ENCODE measurements around the gene C16orf78.
"Not testable (repeated sequence)": the region's sequence is repeated elsewhere in the genome, so short reads cannot be mapped to it uniquely, and the experiment has no call there.

Gene C16orf78

DNA sequence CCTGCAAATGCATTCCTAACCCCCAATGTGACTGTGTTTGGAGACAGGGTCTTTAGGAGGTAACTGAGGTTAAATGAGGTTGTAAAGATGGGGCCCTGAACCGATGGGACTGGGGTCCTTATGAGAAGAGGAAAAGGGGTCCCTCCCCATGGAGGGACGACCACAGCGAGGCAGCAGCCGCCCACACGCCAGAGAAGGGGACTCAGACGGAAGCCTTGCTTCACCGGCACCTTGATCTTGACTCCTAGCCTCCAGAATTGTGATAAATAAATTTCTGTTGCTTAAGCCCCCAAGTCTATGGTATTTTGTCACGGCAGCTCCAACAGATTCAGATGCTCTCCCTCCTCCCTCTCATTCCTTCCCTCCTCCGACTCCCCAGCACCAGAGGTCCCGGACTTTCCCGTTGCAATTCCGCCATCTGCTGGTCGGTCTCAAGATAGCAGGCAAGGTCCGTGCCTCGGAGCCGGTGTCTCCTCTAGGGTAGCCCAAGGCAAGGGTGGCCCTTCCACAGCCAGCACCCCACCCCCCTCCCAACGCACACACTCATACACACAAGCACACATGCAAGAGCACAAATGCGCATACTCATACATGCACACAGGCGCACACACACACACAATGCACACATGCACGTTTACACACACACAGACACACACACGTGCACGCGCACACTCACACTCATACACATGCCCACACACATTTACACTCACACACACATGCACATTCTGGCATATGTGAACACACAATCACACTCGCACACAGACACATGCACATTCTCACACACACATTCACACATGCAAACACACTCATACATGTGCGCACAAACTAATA lies 23.1 kb upstream of the C16orf78 start:
- DNase-seq = peak in 1 of 2 donors; percentile 23

DNA sequence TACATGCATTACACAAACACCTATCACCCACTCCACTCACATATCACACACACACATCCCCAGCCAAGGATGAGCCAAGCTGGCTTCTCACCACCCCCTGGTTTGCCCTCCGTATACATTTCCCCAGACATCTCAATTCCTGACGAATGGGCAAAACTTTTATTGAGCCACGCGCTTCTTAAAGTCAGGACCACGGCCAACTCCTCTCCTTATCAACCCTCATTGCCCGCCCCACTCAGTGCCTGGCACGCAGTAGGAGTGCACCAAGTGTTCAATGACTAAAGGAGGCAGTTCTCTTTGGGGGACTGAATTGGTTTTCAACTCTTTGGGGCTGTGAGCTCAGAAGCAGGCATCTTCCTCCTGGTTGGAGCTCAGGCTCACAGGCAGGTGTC lies 22.5 kb upstream of the C16orf78 start:
- DNase-seq = no peak

DNA sequence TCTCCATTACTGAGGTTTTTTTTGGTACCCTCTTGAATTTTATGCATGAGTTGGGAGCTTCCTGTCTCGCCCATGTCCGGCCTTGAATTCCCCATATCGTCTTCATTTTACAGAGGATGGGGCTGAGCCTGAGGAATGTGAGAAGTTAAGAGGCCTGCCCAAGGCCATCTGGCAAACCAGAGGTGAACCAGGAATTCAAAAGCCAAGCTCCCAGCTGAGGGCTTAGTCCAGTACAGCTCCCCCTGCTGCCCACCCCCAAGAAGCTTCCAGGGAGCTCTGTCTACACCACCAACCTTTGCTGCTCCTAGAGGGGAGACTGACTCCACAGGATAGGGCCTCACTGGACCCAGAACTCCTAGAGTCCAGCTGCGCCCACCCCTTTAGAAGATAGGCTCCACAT lies 20.7 kb upstream of the C16orf78 start:
- DNase-seq = no peak

DNA sequence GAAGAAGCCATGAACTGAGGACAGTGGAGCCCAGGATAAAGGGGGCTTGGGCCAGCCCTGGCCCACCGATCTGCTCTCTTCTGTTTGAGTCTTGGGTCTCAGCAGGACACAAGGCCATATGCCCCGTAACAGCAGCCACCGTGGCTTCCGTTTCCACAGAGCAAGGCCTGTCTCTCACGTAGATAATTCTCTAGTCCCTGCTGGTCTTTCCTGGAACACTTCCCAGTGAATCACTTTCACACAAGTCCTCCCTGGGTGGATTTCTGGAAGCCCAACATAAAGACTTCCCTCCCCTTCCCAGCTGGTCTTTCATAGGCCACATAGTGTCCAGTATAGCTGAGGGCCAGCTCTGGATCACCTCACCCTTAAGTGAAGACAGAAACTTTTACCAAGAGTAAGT lies 19.9 kb upstream of the C16orf78 start:
- DNase-seq = no peak

DNA sequence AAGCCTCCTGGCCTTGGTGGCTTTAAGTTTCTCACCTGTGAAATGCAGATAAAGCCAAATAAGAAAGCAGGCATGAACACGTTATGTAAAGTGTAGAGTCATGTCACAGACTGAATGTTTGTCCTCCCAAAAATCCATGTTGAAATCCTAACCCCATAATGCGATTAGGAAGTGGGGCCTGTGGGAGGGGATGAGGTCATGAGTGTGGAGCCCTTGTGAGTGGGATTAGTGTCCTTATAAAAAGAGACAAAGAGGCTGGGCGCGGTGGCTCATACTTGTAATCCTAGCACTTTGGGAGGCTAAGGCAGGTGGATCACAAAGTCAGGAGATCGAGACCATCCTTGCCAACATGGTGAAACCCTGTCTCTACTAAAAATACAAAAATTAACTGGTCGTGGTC lies 19.5 kb upstream of the C16orf78 start:
- DNase-seq = no peak

DNA sequence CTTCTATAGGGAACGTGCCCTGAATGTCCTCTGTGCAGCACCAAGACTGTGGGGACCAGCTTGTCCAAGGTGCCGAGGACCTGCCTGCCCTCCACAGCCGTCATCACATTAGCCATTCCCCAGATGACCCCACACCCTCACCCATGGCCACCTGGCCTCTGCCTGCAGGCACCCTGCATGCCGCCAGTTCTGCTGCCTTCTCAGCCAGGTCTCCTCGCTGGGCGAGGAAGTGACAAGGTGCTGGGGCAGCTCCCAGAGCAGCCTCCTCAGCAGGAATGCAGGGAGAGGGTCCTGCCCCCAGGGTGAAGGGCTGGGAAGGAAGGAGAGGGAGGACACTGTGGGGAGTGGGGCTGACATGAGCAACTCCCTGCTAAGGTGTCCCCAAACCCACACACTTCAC lies 18.6 kb upstream of the C16orf78 start:
- no peak for DNase-seq

DNA sequence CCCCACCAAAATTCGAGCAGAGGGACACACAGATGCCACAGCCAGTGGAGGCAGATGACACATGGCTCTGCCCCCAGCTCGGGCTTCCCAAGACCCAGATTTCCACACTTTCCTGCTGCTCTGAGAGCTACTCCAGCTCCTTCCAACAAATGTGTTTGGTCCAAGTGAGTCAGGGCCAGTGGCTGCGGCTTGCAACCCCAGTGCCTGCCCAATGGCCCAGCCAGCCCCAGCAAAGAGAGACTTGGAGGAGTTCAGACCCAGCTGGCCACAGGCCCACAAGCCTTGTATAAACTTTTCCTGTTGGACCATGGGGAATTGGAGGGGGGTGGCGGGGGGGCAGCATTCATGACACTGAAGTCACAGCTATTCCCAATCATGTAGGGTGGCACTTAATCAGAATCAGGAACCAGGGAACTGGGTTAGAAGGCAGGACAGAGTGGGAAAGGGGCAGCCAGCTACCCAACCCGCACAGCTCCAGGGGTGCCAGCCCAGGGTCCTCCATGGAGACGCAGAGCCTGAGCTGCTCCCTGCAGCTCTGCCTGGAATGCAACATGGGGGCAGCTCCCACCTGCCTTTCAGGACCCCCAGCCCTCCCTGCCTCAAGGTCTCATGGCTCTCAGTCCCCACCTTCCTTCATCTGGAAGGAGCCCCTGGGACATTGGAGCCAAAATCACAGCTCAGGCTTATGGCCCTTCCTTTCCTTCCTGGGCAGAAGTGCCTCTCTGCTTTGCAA lies 17.5 kb upstream of the C16orf78 start:
- no peak for DNase-seq

DNA sequence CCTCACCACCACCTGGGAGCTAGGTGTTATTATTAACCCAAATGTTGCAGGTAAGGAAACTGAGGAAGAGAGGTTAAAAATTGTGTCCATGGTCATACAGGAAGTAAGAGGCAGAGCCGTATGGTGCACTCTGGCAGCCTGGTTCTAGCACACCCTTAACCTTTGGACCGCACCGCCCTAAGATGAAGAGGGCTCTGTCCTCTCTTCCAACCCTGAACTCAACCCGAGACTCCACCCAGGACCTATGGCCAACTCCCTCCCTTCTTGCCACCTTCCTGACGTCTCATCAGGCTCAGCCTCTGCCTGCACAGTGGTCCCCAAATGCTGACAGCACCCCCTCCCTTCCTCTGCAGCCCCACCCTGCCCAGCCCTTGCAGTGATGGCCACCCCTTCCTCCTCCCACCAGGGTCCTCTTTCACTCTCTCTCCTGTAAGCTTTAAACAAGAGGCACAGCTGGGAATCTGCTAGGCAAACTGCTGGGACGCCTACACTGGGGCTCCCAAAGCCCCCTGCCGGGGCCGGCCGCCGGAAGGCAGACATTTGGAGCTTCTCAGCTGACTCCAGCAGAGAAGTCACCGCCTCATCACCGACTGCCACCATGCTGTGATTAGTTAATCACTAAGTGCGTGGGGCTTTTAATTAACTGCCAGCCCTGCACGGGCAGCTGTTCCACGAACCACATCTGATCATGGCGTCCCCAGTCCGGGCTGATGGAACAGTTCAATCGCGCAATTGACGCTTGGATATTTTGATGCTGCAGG lies 16.7 kb upstream of the C16orf78 start:
- no peak for DNase-seq

DNA sequence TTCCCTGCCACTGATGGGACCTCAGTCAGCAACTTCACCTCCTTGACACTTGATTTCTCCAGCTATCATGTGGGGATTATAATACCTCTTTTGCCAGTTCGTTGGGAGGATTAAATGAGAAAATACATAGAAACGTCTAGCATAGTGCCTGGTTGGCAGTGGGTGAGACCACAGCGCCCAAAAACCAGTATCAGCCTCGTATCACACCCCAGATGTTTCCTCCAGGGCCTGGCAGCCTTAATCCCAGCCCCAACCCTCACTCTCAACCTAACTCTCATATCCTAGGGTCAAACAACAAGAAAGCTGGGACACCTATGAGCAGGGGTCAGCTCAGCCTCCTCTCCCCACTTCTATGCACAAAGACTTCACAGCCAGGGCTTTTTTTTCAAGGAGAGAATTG lies 14.0 kb upstream of the C16orf78 start:
- DNase-seq = no peak

DNA sequence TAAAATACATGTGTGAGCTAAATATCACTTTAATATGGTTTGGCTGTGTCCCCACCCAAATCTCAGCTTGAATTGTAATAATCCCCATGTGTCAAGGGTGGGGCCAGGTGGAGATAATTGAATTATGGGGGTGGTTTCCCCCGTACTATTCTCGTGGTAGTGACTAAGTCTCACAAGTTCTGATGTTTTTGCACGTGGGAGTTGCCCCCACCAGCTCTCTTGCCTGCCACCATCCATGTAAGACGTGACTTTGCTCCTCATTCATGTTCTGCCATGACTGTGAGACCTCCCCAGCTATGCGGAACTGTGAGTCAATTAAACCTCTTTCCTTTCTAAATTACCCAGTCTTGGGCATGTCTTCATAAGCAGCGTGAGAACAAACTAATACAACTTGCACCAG lies 11.9 kb upstream of the C16orf78 start:
- not testable (repeated sequence) for DNase-seq

DNA sequence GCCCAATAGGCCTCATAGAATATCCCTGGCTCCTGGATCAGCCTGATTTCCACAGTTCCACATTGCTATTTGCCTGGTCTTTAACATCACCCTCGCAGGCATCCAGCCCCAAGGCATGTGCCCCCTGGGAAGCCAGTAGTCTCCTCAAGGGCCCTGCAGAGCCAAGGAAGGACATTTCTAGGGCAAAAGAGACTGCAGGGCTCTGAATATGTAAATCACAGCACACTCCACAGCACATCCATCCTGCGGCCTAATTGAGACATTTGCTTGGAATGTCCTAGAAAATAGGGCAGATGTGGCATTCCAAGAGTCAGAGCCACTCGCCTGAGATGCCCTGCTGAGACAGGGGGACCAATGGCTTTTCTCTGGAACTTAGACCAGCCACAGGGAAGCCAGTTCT lies 11.4 kb upstream of the C16orf78 start:
- no peak for DNase-seq

DNA sequence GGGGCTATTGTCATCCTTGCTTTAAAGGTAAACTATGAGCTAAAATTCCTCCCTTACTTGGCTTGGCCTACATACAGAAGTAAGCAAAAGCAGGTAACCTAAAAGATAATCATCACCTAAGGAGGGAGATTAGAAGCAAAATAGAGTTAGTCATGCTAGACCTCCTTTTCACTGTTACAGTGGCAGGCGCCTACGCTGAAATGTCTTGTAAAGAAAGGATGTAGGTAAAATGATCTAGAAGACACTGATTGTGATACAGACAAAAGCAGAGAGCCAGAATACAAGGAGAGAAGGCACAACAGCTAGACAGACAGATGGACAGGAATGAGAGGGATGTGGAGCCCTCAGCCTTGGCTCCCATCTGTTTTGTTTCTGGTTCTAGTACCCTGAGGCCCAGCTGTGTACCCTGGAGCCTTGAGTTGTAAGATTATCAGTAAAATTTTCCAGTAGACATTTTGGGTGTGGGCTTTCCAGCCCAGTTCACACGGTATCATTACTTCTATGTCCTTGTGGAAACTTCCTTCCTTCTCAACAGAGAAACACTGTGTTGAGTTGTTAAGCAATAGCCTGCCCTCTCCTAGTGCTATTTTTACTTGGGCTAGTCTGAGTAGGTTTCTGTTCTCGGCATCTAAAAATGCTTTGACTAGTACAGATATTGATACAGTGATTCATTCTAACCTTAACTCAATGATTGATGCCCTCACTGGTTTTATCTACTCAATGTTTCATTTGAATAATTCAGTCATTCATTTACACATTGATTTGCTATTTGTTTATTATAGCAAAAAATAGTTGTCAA lies 7.7 kb upstream of the C16orf78 start:
- no peak for DNase-seq

DNA sequence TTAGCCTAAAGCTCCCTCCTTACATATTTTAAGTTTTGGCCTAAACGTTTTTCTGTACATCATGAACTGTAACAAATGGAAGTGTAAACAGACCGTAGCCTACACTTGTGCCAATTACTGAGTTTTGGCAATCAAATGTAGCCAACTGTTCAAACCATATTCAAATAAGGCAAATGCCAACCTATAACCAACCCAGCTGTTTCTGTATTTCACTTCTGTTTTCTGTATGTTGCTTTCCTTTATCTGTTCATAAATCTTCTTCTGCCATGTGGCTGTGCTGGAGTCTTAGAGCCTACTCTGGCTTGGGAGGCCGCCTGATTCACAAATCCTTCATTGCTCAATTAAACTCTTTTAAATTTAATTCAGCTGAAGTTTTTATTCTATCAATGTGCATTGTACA lies 6.9 kb upstream of the C16orf78 start:
- no peak for DNase-seq

DNA sequence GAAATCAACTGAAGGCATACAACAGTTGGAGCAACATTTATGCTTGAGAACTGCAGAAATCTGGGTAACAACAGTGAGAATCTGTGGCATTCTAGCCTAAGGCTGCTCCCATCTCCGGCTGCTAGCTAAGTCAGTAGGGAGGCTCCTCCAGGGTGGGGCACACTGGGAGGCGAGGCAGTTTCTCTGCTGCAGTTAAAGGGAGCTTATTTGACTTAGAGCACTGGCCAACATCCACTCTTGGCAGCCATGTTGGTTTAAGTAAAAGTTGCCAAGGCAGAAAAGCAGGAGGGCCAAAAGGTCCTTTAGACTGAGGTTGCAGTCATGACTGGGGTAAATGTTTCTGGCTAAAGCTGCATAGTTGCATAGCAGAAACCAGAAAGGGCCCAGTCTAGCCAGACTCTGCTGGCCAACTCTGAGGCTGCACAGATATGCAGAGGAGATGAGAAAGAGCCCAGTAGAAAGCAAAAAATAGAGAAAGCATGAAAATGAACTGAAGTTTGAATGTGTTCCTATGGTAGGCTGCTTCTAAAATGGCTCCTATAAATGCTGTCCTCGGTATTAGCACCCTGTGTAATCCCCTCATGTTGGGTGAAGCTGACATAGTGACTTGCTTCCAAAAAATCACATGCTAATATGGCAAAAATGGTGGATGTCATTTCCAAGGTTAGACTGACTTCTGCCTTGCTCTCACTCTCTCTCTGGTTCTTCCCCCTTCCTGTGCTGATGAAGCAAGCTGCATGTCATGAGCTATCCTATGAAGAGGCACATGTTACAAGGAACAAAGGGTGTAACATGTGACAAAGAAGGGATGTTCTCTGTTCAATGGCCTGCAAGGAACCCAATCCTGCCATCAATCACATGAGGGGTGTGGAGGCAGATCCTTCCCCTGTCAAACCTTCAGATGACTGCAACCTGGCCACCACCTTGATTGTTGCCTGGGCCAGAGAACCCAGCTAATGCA lies 3.7 kb upstream of the C16orf78 start:
- no peak for DNase-seq

DNA sequence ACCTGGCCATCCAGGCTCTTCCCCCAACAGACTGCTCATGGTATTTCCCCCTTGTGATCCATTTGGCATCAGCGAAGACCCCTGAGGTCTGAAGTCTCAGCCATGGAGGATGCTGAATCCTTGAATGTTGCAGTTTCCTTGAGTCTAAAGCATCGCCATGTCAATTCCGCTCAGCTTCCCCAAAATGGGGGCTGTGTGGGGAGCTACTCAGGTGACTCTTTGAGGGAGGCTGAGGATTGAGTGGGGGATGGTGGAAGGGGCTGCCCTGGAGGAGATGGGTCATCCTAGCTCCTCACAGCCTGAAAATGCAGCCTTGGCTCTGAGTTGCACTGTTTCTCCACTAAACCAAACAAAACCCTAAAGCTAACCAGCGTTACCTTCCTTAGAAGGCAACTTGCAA lies 2.6 kb downstream of the C16orf78 start:
- no peak for DNase-seq

DNA sequence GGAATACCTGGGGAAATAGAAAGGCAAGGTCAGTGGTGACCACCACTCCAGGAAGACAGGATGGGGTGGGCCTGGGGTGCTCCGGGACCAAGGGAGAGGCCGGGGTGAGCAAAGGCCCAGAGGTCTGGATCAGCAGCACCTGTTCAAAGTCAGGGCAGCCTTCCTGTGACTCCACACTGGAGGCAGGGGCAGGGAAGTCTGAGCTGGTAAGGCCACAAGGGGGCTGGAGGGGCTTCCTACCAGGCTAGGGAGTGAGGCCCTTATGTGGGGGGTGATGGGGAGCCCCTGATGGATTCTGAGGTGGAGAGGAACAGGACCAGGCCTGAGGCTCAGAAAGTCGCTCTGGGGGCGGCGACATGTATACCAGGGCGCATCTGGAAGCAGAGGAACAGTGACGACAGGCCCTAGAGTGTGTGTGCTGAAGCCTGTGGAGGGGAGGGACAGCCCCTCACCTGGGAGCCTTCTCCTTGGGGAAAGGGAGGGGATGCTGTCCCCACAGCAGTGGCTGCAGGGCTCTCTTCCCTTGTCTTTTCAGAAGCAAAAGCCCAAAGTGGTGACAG lies 3.7 kb downstream of the C16orf78 start:
- no peak for DNase-seq

DNA sequence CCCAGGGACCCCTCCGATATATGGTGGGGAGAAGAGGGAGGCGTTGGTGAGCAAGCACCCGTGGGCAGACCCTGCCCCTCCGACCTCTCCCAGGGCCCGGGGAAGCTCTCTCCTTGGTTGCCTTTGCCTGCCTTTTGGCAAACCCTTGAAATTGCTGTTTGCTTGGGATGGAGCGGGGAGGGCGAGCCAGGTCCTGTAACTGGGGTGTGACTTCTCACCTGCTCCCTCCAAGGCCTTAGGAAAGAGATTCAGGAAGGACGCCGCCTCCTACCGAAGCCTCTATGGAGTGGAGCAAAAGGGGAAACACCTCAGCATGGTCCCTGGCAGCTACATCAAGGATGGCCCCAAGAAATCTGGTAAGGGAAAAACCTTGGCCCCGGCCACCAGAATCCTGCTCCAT lies 4.6 kb downstream of the C16orf78 start:
- no peak for DNase-seq

DNA sequence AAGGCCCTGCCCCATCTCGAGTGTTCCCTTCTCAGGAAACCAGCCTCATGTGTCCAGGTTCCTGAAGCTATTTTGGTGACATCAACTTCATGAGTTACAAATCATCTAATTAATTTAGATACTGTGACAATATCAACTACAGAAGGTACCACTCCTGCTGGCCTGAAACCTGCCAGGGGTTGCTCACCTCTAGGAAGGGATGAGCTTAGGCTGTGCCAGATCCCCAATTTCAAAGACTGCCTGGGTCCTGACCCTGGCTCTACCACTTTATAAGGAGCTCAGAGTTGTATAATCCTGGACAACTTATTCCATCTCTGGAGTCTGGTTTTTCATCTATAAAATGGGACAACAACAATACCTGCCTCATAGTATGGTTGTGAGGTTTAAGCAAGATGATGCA lies 5.2 kb downstream of the C16orf78 start:
- DNase-seq = no peak

DNA sequence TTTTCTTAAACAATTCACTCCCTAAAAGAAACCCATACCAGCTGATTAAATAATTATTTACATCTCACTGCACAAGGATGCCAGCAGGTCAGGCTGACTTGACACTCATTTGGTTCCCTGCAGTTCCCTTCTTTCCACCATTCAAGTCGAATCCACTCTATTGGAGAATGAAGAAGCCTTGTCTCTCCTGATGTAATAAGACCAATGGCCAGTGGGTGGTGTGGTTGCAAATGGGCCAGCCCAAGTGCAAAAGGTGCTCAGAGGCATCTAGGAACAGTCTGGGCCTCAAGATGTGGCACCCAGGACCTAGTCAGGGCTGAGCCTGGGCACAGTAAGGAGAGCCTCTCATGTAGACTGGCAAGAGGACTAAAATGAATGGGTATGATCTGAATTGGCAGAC lies 9.3 kb downstream of the C16orf78 start:
- no peak for DNase-seq

DNA sequence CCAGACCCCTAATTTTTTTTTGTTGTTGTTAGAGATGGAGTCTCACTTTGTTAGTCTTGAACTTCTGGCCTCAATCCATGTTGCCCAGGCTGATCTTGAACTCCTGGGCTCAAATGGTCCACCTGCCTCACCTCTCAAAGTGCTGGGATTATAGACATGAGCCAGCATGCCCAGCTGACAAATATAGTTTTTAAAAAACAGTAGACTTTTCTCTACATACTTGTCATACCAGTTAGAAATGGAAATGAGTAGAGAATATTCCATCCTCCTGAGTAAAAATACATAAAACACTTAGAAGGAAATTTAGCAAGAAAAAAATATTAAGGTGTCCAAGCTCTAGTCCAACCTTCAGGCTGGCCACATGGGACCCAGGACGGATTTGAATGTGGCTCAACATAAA lies 21.4 kb downstream of the C16orf78 start:
- no peak for DNase-seq

DNA sequence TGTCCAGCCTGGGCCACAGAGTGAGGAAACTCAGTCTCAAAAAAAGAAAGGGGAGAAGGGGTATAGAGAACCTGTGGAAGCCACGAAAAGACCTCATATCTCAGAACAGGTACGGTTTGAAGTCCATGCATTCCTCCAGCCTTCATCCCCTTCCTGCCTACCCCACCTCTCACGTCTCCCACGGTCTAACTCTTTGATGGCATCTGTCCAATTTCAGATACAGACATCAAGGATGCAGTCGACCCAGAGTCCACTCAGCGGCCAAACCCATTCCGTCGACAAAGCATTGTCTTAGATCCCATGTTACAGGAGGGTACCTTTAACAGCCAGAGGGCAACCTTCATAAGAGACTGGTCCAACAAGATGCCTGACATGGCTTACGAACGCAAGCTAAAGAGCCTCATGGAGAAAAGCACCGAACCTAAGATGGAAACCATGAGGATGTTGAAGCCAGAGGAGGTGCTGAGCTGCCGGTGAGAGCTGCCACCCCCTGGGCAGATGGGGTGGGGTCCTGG lies 22.7 kb downstream of the C16orf78 start:
- DNase-seq = no peak
